Glomerular endothelial cell (primary cell): Measurements from ENCODE around the gene UBE2I. TPM values are rescaled to one million over a fixed set of nuclear protein-coding genes. Genes with fewer than 3 reads are reported as not detected.

ENCODE experiments used
- DNase-seq: peaks from one replicate; pipeline ENCODE4 v3.0.0-alpha.2; 2011; ENCODE audit warnings: low read depth, low spot score; ENCODE audit errors: extremely low read depth
- total RNA-seq: library from RNA; depleted of rRNA; stranded (reverse); fragments of >200 nt; gene quantifications from 2 replicates; pipeline ENCODE4 v1.2.3, GENCODE V29; 2015

The UBE2I gene
- total RNA-seq, 1 donor from 2014 or later = 94.8 TPM

DNA sequence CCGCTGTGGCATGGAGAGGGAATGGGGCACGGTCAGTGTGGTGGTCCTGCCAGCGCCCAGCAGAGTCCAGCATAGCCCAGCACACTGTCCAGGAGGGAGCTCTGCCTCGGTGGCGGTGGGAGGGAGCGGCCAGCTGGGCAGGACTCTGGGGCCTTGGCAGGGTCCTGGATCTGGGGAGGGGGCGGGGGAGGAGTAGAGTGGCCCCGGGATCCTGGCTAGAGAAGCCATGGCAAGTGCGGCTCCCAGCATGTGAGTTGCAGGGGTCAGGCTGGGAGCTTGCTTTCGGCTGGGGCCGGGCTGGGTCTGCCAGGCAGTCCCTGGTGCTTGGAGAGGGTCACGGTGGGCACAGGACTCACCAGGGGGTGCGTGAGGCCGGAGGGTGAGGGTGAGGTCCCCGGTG lies 46.2 kb downstream of the UBE2I start:
- DNase-seq = no peak

DNA sequence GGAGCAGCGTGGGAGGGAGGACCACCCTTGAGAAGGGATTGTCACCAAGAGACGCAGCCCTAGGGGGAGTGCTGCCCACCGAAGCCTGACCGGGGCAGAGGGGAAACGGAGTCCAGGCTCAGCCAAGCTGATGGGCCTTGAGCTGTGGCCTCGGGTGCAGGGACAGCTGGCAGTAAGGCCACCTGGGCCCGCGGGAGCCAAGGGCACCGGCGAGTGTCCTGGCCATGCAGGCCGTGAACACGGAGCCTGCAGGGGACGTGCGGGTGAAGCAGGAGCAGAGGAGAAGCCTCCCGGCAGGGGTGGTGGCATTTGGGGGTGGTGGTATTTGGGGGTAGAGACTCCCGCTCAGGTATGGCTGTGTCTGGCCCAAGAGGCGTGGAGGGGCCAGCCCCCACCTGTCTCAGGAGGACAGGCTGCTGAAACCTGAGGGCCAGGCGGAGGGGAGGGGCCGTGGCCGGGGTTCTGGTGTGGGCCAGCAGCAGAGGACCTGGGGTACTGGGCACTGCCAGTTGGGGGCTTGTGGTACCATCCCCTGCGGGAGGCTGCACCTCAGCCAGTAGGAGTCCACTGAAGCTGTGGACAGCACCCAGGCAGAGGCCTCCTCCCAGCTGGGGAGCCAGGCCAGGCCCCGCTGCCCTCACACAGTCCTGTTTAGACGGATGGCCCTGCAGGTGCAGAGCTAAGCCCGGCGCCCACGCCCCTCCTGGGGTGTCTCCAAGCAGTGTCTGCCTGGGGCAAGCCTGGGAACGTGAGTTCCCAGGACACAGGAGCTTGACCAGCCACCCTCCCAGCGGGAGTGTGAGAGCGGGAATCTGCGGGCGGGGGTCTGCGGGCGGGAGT lies 46.8 kb downstream of the UBE2I start:
- DNase-seq = no peak

DNA sequence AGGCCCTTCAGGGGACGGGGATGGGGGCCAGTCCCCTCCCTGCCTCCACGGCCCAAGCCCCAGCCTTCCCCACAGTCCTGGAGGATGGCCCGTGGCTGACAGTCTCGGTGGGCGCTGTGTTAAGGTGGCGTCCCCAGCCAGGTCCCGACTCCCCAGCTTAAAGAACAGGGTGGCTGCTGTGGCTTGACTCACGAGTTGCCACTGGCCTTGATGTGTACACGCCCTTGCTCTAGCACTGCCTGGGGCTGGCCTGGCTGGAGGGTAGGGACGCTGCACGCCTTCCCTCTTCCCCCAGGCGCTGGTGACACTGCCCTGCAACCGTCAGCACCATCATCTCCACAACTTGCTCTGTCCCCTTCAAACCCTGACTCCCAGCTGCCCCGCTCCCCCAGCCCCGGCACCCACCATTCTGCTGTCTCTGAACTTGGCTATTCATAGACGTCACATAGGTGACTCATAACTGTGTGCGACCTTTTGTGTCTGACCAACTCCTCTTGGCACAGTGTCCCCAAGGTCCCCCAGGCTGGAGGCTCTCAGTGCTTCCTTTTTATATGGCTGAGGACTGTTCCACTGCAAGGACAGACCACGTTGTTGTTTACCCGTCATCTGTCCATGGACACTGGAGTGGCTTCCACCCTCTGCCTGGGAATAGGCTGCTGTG lies 48.6 kb downstream of the UBE2I start:
- no peak for DNase-seq

DNA sequence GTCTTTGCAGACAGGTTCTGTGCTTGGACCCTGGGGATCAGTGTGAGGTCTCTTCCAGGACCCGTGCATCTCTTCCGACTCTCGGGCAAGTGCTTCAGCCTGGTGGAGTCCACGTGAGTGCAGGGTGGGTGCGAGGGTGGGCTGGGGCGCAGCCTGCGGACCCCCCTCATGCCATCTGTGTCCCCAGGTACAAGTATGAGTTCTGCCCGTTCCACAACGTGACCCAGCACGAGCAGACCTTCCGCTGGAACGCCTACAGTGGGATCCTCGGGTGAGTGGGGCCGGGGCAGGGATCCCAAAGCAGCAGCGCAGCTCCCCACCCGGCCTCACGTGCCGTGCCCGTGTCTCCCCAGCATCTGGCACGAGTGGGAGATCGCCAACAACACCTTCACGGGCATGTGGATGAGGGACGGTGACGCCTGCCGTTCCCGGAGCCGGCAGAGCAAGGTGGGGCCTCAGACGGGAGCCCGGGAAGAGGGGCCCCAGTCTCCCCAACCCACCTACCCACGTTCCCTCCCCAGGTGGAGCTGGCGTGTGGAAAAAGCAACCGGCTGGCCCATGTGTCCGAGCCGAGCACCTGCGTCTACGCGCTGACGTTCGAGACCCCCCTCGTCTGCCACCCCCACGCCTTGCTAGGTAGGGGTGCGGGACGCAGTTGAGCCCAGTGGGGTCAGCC lies 52.4 kb downstream of the UBE2I start:
- DNase-seq = no peak

GRCh38 chr16:1362807-1363206 lies 53.4 kb downstream of the UBE2I start:
- DNase-seq = no peak

GRCh38 chr16:1363501-1364041 lies 54.1 kb downstream of the UBE2I start:
- DNase-seq = no peak

DNA sequence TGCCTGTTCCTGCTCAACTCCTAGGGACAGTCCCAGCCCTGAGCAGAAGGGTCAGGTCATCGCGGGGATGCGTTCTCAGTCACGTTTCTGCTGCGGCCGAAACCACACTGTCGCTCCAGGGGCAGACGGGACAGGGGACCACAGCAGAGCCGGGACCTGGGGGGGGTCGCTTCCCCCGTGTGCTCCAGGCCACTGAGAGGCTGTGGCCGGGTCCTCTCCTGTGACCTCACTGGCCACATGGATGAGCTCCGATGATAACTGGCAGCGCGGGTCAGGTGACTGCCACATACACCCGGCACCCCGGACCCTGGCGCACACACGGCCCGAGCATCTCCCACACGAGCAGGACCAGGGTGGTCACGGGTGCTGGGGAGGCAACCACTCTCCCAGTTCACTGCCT lies 55.1 kb downstream of the UBE2I start:
- DNase-seq = no peak

DNA sequence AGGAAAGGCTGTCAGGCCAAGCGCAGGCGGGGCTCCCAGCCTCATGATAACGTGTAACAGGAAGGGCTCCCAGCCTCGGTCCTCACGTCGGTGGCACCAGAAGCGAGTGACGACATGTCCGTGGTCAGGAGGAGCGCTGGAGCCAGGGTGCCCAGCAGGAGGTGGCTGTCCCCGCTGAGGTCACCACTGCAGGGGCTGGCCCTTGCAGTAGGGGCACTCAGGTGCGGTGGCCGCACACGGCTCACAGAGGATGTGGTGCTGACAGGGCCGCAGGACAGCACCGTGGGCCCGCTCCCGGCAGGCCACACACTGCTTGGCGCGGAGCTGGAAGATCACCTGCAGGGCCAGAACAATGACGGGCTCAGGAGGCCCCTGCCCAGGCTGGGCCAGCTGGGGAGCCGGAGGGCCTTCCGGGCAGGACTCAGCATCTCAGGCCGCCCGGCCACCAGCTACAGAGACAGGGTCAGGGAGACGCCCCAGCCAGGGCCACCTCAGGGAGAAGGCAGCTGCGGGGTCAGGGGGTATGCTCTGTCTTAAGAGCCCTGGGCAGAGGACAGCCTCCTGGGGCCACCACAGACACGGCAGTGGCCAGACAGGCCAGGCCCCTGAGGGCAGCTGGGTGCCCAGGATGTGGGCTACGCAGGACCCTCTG lies 56.8 kb downstream of the UBE2I start:
- no peak for DNase-seq

- DNase-seq = no peak
Observed at GRCh38 chr16:1366712-1367299, 57.4 kb downstream of the UBE2I start.

DNA sequence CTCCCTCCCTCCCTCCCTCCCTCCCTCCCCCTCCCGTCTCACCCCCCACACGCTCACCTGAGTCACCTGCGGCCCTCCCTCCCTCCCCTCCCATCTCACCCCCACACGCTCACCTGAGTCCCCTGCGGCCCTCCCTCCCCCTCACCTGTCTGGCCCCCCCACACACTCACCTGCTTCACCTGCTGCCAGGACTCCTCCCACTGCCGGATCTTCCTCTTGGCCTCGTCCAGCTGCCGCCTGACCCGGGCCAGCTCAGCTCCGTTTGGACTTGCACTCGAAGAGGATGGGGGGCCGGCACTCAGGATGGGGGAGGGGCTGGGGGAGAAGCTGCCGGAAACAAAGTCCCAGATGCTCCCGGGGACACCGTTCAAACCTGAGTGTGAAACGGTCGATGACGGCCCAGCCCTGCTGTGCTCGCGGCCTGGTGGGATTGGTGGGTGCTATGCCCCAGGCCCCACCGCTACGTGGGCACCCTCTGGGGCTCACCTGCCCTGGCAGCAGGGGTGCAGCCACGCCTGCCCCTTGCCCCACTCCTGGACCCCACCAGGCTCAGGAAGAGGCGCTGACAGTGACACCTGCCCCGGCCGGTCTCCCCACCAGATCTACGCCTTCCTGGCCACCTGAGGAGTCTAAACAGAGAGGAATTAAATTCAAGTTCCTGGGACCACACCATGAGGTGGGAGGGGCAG lies 58.2 kb downstream of the UBE2I start:
- no peak for DNase-seq

DNA sequence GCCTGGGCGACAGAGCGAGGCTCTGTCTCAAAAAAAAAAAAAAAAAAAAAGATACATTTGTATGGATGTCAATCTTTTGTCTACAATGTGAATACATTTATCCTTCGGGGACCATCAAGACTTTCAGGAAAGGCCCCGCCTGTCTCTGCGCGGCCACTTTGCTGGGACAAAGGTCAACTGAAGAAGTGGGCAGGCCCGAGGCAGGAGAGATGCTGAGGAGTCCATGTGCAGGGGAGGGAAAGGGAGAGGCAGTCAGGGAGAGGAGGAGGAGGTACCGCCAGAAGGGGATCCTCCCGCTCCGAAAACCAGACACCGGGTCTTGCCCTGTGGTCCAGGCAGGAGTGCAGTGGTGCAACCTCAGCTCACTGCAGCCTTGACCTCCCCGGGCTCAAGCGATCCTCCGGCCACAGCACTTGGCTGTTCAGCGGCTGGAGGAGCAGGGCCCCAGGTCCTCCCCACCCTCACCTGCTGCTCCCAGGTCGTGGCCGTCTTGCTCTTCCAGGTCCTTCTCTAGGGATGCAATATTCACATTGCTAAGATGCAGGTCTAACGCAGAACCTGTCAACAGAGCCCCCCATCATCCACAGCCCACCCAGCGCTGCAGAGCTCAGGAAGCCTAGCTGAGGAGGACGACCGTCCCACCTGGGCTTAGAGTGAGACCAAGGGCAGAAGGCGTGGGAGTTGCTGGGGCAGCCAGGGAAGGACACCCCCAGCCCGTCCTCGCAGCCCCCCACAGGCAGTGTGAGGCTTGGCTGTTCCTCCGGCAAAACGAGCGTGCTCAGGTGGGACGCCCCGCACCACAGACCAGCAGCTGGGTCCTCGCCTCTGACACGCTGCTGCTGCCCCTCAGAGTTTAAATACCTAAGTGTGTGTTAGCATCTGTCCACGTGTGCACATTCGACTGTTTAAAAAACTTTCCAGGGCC lies 61.9 kb downstream of the UBE2I start:
- no peak for DNase-seq

- no peak for DNase-seq
Observed at GRCh38 chr16:1372292-1372950, 63.0 kb downstream of the UBE2I start.

DNA sequence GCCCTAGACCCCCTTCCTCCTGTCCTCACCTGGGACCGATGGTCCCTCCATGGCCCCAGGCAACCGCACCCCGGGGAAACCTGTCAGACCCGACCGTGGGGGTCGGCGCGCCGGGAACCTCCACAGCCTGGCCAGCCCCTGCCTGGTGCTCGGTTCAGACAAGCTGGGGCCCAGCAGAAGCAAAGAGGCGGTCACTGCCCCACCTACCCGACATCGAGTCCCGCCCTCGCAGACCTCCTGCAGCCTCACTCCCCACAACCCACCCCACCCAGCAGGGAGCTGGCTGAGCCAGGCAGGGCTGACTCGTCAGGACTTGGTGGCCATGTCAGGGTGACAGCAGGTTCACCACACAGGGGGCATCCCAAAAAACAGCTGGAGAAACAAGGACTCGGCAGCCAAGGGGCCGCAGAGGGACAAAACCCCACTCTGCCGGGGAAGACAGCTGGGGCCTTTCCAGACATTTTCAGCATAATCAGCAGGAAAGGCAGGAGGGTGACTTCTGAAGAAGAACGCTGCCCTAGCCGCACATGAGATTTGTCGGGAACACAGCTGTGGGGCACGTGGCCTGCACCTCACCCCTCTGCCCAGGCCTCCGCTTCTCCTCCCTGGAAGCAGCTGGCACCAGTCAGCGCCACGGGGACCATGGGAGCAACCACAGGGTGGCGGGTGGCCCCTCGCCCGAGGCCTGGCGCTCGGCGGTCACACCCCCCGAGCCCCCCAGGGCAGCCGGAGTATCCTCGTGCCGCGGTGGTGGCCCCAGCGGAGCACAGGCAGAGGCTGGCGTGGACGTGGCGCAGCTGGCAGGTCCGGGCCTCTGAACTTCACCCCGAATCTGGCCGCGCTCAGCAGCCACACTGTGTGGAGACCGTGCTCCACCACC lies 65.2 kb downstream of the UBE2I start:
- DNase-seq = no peak

- DNase-seq = no peak
Observed at GRCh38 chr16:1375298-1375640, 65.8 kb downstream of the UBE2I start.

GRCh38 chr16:1375741-1376410 lies 66.4 kb downstream of the UBE2I start:
- no peak for DNase-seq
